Adrenal gland (tissue), 12 donors: ENCODE measurements around the gene ADIPOR2. TPM values are rescaled to one million over a fixed set of nuclear protein-coding genes. Genes with fewer than 3 reads are reported as not detected.
A peak's percentile ranks its signal among the peaks of the same experiment; 100 is the strongest.

Source experiments
- DNase-seq, 7 donors: peaks; one replicate each; pipeline ENCODE4 v3.0.0-alpha.2; 2019 to 2020
- H3K27ac ChIP-seq, 5 donors: fragments of 200-600 bp; sonication (generic) in 4 of 5; 1 replicate in 3 of 5; 2 replicates in 2 of 5; pipeline versions ENCODE4 v1.5.1 to v1.8.0; 2016 to 2020; ENCODE audit warnings: mild to moderate bottlenecking in 1 of 5
- H3K27me3 ChIP-seq: fragments of 200-600 bp; 2 replicates; pipeline ENCODE4 v1.8.0; 2021
- H3K36me3 ChIP-seq, 2 donors: fragments of 200-600 bp; replicated peaks in 1 of 2; 1 replicate in 1 of 2; 2 replicates in 1 of 2; pipeline versions ENCODE4 v1.5.1 to v1.8.0; 2018 to 2022
- H3K4me1 ChIP-seq, 2 donors: fragments of 200-600 bp; replicated peaks in 1 of 2; 1 replicate in 1 of 2; 2 replicates in 1 of 2; pipeline versions ENCODE4 v1.5.1 to v1.8.0; 2018 to 2021
- H3K4me3 ChIP-seq, 4 donors: fragments of 200-600 bp; sonication (generic) in 3 of 4; one replicate each; pipeline ENCODE4 v1.5.1; 2016 to 2018
- H3K9me3 ChIP-seq, 3 donors: fragments of 200-600 bp; sonication (generic) in 1 of 3; replicated peaks in 1 of 3; 1 replicate in 2 of 3; 2 replicates in 1 of 3; pipeline versions ENCODE4 v1.5.1 to v1.8.0; 2016 to 2021
- POLR2A ChIP-seq, 2 donors: fragments of 450-650 bp; IDR thresholded peaks; one replicate each; pipeline ENCODE4 v1.6.1; 2017; ENCODE audit warnings: antibody characterized with exemption in 2 of 2, mild to moderate bottlenecking in 2 of 2, moderate library complexity in 1 of 2
- WGBS, 4 donors: extraction: QIAGEN DNeasy Blood & Tissue Kit in 2 of 4; methylation state at CpG; one replicate each; pipeline versions ENCODE4 v1.1.5 to v1.1.7; 2013 to 2017; 5-methylcytosine and 5-hydroxymethylcytosine counted together
- intact Hi-C, 2 donors: fragments of 100-400 bp; cut with DNase I; formaldehyde crosslinking; loops; one replicate each; pipeline versions ENCODE4 v1.14.1 to v1.15.0; 2022 to 2023
- polyA plus RNA-seq, 3 donors: library from polyadenylated mRNA; stranded (reverse); fragments of 200-250 nt in 2 of 3; fragments of 350-450 nt in 1 of 3; fragmentation: Illumina TruSeq in 1 of 3; extraction: RNeasy Lipid Tissue Mini Kit (QIAGEN cat#74804) in 1 of 3; gene quantifications; one replicate each; pipeline ENCODE4 v1.2.3, GENCODE V29; 2013 to 2014
- total RNA-seq, 9 donors: library from RNA; depleted of rRNA in 4 of 9; stranded (reverse); fragments of >200 nt in 4 of 9; fragments of 120-200 nt in 1 of 9; fragmentation: NEBNext Ultra II Directional in 1 of 9; extraction: Animal tissue kit (Norgen Biotek cat#: 25700) in 1 of 9; gene quantifications; one replicate each; pipeline versions ENCODE4 v1.1.0 to v1.2.4, GENCODE V29; 2013 to 2023
- TF ChIP-seq, protein P1 (sequence below), 6 experiments: fragments of 450-650 bp in 4 of 6; fragments of 200-600 bp in 2 of 6; sonication (generic) in 1 of 6; IDR thresholded peaks; 1 replicate in 5 of 6; 2 replicates in 1 of 6; pipeline versions ENCODE4 v1.5.1 to v1.8.0; 2016 to 2021; ENCODE audit warnings: antibody characterized with exemption in 6 of 6, mild to moderate bottlenecking in 2 of 6, moderate library complexity in 1 of 6
- donor health status: healthy with polysubstance abuse.
- donor health status: Bipolar disorder and iron deficiency.
- donor health status: DM: yes; HTN: yes; CAD: no.
- donor health status: DM: no; HTN: no; CAD: no.
- donor health status: DM: no; HTN: no; CAD: no.
- donor health status: DM: yes; HTN: yes; CAD: no.

The ADIPOR2 gene
- total and polyA plus RNA-seq, 12 donors = 46.2 to 214 (median 98.6) TPM

DNA sequence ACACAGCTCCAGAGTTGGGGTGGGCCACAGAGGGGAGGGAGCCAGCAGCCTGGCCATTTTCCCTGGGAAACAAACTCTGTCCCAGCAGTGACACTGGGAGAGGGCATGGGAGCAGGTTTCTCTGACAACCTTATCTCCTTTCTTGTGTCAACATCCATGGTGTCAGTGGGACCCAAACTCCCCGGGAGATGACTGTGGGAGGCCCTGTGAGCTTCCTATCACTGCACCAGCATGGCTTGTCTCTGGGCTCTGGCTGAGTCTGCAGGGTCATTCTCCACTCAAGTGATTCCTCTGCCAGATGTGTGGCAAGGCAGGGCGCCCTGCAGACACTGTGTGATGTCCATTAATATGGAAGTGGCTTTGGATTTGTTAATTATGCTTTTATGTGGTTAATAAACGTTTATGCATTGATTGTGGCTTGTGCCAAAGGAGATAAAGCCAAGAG is 139.6 kb downstream of the ADIPOR2 start:
- Histone ChIP-seq H3K27me3 (no peaks in the 10 kb centered on the region), H3K36me3 (no peaks in the 10 kb centered on the region), H3K9me3 (no peaks in the 10 kb centered on the region), H3K4me1 (no peaks in the 10 kb centered on the region), H3K27ac (no peak overlapping the region), H3K4me3 (no peak overlapping the region)
- no peak for TF ChIP-seq POLR2A (IDR thresholded peaks at IDR 0.05)
- TF ChIP-seq, protein P1, sequence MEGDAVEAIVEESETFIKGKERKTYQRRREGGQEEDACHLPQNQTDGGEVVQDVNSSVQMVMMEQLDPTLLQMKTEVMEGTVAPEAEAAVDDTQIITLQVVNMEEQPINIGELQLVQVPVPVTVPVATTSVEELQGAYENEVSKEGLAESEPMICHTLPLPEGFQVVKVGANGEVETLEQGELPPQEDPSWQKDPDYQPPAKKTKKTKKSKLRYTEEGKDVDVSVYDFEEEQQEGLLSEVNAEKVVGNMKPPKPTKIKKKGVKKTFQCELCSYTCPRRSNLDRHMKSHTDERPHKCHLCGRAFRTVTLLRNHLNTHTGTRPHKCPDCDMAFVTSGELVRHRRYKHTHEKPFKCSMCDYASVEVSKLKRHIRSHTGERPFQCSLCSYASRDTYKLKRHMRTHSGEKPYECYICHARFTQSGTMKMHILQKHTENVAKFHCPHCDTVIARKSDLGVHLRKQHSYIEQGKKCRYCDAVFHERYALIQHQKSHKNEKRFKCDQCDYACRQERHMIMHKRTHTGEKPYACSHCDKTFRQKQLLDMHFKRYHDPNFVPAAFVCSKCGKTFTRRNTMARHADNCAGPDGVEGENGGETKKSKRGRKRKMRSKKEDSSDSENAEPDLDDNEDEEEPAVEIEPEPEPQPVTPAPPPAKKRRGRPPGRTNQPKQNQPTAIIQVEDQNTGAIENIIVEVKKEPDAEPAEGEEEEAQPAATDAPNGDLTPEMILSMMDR (IDR thresholded peaks at IDR 0.05) = no peak
- DNase-seq = no peak
- intact Hi-C loops = no loop called here
- WGBS, 4 donors = 35 to 39% (median 37%) methylated on average over 3 of the region's 3 CpGs

DNA sequence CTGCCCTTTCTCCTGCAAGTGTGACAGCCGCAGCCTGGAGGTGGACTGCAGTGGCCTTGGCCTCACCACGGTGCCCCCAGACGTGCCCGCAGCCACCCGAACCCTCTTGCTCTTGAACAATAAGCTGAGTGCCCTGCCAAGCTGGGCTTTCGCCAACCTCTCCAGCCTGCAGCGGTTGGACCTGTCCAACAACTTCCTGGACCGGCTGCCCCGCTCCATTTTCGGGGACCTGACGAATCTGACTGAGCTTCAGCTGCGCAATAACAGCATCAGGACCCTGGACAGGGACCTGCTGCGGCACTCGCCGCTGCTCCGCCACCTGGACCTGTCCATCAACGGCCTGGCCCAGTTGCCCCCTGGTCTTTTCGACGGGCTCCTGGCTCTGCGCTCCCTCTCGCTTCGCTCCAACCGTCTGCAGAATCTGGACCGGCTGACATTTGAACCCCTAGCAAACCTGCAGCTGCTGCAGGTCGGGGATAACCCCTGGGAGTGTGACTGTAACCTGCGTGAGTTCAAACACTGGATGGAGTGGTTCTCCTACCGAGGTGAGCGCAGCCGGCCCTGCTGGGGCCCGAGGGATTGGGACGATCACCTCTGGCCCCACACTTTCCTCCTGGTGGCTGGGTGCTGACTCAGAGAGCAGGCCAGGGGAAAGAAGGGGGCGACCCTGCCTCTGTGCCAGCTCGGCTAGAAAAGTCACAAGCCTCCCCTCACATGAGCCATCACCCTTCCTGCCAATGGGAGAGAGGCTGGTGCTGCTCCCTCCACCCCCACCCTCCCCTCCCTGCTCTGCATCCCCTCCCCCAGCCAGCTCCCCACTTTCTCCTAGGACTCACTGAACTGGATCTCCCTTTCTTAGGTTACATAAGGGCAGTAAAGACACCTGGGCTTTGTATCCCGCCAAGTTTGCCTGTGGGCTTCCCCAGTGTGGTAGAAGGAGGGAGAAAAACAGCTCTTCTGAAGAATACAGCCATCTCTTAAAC is 140.4 kb downstream of the ADIPOR2 start:
- H3K27ac ChIP-seq = no peak overlapping the region
- no peak overlapping the region for H3K4me3 ChIP-seq
- peak; percentile 47 to 68 (median 63) for DNase-seq
- WGBS, 4 donors = 8 to 19% (median 15%) methylated on average over 20 to 34 of the region's 34 CpGs
- H3K27me3 ChIP-seq = no peaks in the 10 kb centered on the region
- no peaks in the 10 kb centered on the region for H3K36me3 ChIP-seq
- no peak for TF ChIP-seq POLR2A (IDR thresholded peaks at IDR 0.05)
- TF ChIP-seq, protein P1 (IDR thresholded peaks at IDR 0.05) = no peak
- H3K9me3 ChIP-seq = no peaks in the 10 kb centered on the region
- H3K4me1 ChIP-seq = no peaks in the 10 kb centered on the region
- intact Hi-C loops = no loop called here

- TF ChIP-seq, protein P1 (IDR thresholded peaks at IDR 0.05) = no peak
- no peak for TF ChIP-seq POLR2A (IDR thresholded peaks at IDR 0.05)
- no peaks in the 10 kb centered on the region for H3K9me3 ChIP-seq
- 67 to 78% (median 74%) methylated on average over 17 of the region's 17 CpGs for WGBS, 4 donors
- H3K27ac ChIP-seq = no peak overlapping the region
- no peaks in the 10 kb centered on the region for H3K36me3 ChIP-seq
- H3K4me1 ChIP-seq = no peaks in the 10 kb centered on the region
- no peak overlapping the region for H3K4me3 ChIP-seq
- no peak for DNase-seq
- intact Hi-C loops = no loop called here
- H3K27me3 ChIP-seq = no peaks in the 10 kb centered on the region
These were observed 142.1 kb downstream of the ADIPOR2 start for GRCh38 chr12:1832801-1833595.

- intact Hi-C loops = no loop called here
- TF ChIP-seq POLR2A (IDR thresholded peaks at IDR 0.05) = no peak
- TF ChIP-seq, protein P1 (IDR thresholded peaks at IDR 0.05) = no peak
- no peak overlapping the region for H3K27ac ChIP-seq
- no peak for DNase-seq
- no peaks in the 10 kb centered on the region for H3K9me3 ChIP-seq
- H3K27me3 ChIP-seq = no peaks in the 10 kb centered on the region
- H3K4me1 ChIP-seq = no peaks in the 10 kb centered on the region
- no peaks in the 10 kb centered on the region for H3K36me3 ChIP-seq
- no peak overlapping the region for H3K4me3 ChIP-seq
- WGBS, 4 donors = 76 to 80% (median 78%) methylated on average over 9 to 10 of the region's 10 CpGs
These were observed 142.7 kb downstream of the ADIPOR2 start for GRCh38 chr12:1833596-1834028.
